Activated T-cell treated with anti-CD3 and anti-CD28 coated beads, Interleukin-2, amount 50 U/mL, for 72 hours (primary cell): ENCODE data around the gene DCP1A. TPM values are rescaled to one million over a fixed set of nuclear protein-coding genes. Genes with fewer than 3 reads are reported as not detected.

Experiments
- ATAC-seq, 2 donors: fragments of 150-1000 bp; cut with Tn5 transposase; replicated peaks in 1 of 2; 2 replicates each; pipeline ENCODE4 v1.10.0; 2021; ENCODE audit warnings: moderate library complexity in 2 of 2, mild to moderate bottlenecking in 1 of 2
- DNase-seq, 2 donors: peaks; one replicate each; pipeline ENCODE4 v3.0.0; 2021 to 2022; ENCODE audit warnings: mixed read lengths in 1 of 2
- H3K27ac Mint-ChIP-seq: one replicate; pipeline ENCODE4 v1.8.0; 2022; ENCODE audit warnings: mild to moderate bottlenecking, moderate library complexity, mixed read lengths
- H3K27me3 Mint-ChIP-seq: one replicate; pipeline ENCODE4 v1.8.0; 2022; ENCODE audit warnings: low read depth, mixed read lengths
- H3K36me3 Mint-ChIP-seq, 2 donors: one replicate each; pipeline ENCODE4 v1.8.0; 2022; ENCODE audit warnings: mixed read lengths in 2 of 2, mild to moderate bottlenecking in 1 of 2; ENCODE audit not compliant: insufficient read depth in 2 of 2
- H3K4me1 Mint-ChIP-seq: one replicate; pipeline ENCODE4 v1.8.0; 2022; ENCODE audit warnings: low read depth, mixed read lengths
- H3K4me3 Mint-ChIP-seq, 2 donors: one replicate each; pipeline ENCODE4 v1.8.0; 2022; ENCODE audit warnings: mild to moderate bottlenecking in 2 of 2, mixed read lengths in 2 of 2, moderate library complexity in 2 of 2
- H3K9me3 Mint-ChIP-seq, 2 donors: one replicate each; pipeline ENCODE4 v1.8.0; 2022; ENCODE audit warnings: mixed read lengths in 2 of 2
- total RNA-seq, 2 donors: library from RNA; stranded (reverse); gene quantifications; one replicate each; pipeline ENCODE4 v1.2.3, GENCODE V29; 2022

Gene DCP1A
- total RNA-seq, 2 donors from 2014 or later: 47.1 to 51.3 TPM

DNA sequence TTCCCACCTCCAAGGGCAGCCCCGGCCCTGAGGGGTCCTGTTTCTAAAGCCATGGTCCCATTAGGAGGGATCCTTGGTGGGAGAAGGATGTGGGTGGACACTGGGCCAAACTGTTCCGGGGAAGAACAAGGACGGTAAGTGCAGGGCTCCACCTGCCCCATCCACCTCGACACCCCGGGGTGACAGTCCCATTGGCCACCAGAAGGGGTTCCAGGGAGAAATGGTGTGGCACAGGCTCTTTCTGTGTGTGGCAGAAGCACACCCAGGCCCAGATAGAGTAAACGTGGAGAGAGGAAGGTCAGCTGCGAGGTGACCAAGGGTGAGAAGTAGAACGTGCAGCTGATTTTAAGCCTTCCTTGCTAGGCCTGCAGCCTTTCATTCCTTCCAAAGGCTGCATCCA lies 103.6 kb downstream of the DCP1A start:
- DNase-seq (no peak), ATAC-seq (no peak)
- Mint-ChIP-seq H3K27ac (no peak overlapping the region), H3K4me1 (peaks cover 15% of the 10 kb centered on the region), H3K4me3 (no peak overlapping the region), H3K27me3 (no peaks in the 10 kb centered on the region), H3K36me3 (no peaks in the 10 kb centered on the region), H3K9me3 (no peaks in the 10 kb centered on the region)

DNA sequence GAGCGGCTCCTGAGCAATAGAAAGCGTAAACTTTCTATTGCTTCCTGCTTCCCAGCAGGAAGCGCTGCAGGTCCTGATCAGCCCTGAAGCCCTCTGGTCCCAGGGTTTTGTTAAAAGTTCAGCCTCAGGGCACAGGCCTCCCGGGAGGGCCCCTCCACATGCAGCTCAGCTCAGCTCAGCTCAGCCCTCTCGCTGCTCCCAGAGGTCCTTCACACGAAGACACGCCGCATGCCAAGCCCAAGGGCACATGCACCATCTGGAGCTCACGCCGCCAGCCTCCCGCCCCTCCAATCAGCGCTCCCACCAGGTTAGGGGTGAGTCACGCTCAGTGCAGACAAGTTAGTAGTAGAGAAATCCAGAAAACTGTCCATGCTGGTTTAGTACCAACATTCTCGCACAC lies 104.2 kb downstream of the DCP1A start:
- peaks cover 0 to under 1% of the 10 kb centered on the region in 2 donors for H3K36me3 Mint-ChIP-seq
- DNase-seq: no peak
- peaks cover 12% of the 10 kb centered on the region for H3K4me1 Mint-ChIP-seq
- no peaks in the 10 kb centered on the region for H3K27me3 Mint-ChIP-seq
- H3K27ac Mint-ChIP-seq: no peak overlapping the region
- no peaks in the 10 kb centered on the region for H3K9me3 Mint-ChIP-seq
- ATAC-seq: no peak
- H3K4me3 Mint-ChIP-seq: no peak overlapping the region

DNA sequence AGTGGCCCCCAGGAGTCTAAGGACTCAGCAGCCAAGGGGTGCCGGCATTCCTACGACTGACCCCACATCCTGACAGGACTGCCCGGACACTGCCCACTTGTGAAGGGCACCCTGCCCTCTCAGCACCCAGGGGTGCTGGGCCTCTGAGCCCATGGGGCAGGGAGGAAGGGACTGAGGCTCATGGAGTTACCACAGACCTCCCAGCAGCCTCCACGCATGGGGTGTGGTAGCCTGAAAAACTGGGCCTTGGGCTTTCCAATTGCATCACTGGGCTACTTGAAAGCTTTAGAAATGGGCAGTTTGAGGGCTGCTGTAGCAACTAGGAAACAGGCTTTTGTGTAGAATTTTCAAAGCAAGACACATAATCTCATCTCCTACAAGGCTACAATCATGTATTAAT lies 104.7 kb downstream of the DCP1A start:
- no peak overlapping the region for H3K4me3 Mint-ChIP-seq
- no peak overlapping the region for H3K27ac Mint-ChIP-seq
- no peaks in the 10 kb centered on the region for H3K9me3 Mint-ChIP-seq
- peaks cover 7% of the 10 kb centered on the region for H3K4me1 Mint-ChIP-seq
- ATAC-seq: no peak
- no peaks in the 10 kb centered on the region for H3K27me3 Mint-ChIP-seq
- peaks cover 0 to 1% of the 10 kb centered on the region in 2 donors for H3K36me3 Mint-ChIP-seq
- DNase-seq: no peak

DNA sequence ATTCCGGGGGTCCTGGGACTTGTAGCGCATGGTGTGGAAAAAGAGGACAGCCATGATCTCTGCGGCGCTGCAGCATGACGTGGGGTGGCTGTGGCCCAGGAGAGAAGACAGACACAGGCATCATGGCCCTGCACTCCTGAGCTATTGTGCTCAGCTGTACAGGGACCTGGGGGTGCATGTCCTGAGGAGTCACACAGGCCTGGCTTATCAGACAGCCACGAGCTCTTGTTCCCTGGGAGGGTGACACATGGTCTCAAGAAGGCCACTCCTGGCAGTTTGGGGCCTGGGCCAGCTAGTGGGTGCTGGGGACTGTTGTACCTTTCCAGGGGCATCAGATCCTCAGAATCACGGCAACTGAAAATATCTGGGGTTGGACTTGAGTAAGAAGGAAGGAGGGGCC lies 105.2 kb downstream of the DCP1A start:
- Mint-ChIP-seq H3K9me3 (no peaks in the 10 kb centered on the region), H3K27me3 (no peaks in the 10 kb centered on the region), H3K27ac (peak overlapping the region; percentile 12), H3K4me3 (no peak overlapping the region), H3K36me3 (peaks cover 0 to 1% of the 10 kb centered on the region in 2 donors), H3K4me1 (peaks cover 5% of the 10 kb centered on the region)
- DNase-seq (no peak), ATAC-seq (no peak)

DNA sequence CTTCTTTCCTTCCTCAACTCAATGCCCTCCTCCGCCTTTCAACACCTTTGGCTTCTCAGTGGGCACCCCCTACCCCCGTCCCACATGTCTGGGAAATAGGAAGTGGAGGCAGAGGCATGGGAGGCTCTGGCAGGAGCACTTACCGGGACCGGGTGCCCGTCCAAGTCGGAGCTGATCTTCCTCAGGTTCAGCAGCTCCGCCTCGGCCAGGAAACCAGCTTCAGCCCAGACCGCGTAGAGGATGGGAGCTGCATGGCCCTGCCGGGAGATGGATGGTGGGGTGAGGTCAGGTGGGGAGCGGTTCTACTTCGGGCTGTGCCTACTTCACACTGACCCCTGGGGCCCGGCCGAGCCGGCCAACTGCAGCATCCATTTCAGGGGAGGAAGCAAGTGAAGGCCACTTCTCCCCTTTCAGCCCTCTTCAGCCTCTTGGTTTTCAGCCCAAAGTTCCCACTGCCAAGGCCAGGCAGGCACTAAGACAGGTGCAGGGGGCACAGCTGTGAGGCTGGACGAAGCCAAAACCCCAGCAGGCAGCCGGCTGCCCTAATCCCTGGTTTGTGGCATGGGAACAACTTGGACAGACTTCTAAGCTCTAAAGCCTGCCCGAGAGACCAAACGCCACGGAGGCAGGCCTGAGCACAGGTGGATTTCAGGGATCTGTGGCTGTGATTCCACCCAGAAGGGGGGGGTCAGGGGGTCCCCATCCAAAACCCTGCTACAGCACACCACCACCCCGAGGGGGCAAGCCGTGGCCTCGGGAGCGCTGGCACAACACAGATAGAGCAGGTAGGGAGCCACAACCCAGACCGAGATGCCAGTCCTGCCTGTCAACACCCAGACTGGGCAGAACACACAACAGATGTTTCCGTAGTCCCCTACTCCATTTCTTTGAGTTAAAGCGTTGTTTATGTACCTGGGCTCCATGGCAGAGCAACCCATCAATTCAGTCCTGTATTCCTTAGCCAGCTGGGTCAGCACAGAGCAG lies 106.1 kb downstream of the DCP1A start:
- H3K27ac Mint-ChIP-seq: no peak overlapping the region
- DNase-seq (no peak), ATAC-seq (no peak)
- peaks cover 0 to 1% of the 10 kb centered on the region in 2 donors for H3K36me3 Mint-ChIP-seq
- H3K9me3 Mint-ChIP-seq: no peaks in the 10 kb centered on the region
- no peaks in the 10 kb centered on the region for H3K27me3 Mint-ChIP-seq
- H3K4me1 Mint-ChIP-seq: peaks cover 4% of the 10 kb centered on the region
- H3K4me3 Mint-ChIP-seq: no peak overlapping the region

DNA sequence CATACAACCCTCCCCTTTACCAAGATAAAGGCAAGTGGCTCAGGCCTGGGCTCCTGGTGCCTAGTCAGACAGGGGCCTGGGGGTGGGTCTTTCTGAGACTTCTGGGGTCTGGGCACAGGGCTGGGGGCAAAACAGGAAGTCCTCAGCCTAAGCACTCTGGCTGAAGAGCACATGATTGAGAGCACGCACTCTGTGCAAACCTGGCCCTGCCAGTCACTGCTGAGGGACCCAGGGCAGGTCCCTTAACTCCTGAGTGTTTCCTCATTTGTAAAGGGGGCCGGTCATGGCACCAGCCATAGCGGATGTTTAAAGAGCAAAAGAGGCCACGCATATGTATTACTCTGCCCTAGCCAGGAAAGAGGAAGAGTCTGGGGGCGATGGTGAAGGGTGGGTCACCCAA lies 107.5 kb downstream of the DCP1A start:
- no peak overlapping the region for H3K4me3 Mint-ChIP-seq
- ATAC-seq: no peak
- no peak for DNase-seq
- H3K27me3 Mint-ChIP-seq: no peaks in the 10 kb centered on the region
- H3K36me3 Mint-ChIP-seq: peaks cover 2 to 5% of the 10 kb centered on the region in 2 donors
- H3K27ac Mint-ChIP-seq: no peak overlapping the region
- H3K9me3 Mint-ChIP-seq: no peaks in the 10 kb centered on the region
- no peaks in the 10 kb centered on the region for H3K4me1 Mint-ChIP-seq

DNA sequence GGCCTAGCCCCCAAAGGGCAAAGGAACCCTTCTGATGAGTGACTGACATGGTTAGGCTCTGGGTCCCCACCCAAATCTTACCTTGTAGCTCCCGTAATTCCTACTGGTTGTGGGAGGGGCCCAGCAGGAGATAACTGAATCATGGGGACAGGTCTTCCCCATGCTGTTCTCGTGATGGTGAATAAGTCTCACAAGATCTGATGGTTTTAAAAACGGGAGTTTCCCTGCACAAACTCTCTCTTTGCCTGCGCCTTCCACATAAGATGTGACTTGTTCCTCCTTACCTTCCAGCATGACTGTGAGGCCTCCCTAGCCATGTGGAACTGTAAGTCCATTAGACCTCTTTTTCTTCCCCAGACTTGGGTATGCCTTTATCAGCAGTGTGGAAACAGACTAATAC lies 108.5 kb downstream of the DCP1A start:
- no peak for ATAC-seq
- Mint-ChIP-seq H3K4me3 (no peak overlapping the region), H3K27me3 (no peaks in the 10 kb centered on the region), H3K4me1 (no peaks in the 10 kb centered on the region), H3K27ac (no peak overlapping the region), H3K9me3 (no peaks in the 10 kb centered on the region), H3K36me3 (peaks cover 3 to 5% of the 10 kb centered on the region in 2 donors)
- no peak for DNase-seq

DNA sequence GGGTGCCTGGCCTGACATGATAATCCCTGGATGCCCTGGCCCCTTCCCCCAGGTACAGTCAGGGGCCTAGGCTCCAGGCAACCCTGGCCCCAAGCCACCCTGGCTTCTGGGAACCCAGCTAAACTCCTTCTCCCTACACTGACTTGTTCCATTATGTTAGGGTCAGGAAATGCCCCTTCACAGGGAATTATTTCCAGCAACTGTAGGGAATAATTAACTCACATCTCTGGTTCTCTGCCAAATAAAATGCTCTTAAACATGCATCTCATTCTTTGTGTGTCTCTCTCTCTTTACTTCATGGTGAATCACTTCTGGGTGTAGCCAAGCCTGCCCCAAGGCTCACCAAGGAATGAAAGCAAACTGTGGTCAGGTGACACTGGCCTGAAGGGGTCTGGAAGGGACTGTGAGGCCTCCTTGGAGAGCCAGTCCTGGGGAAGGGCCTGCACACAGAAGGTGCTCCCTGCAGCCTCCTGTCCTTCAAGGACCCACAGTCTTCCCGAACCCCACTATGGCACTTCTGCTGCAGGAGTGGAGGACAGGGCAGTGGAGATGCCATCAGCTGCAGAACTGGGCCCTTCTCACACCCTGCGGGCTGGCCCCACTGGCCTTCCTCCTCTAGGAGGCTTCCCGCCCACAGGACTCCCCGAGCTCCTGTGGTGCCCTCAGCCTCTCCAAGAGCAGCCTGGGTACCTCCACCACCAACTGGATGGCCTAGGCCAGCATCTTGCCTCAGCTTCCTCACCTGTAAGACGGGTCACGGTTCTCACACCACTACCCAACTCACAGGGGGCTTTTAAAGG lies 109.1 kb downstream of the DCP1A start:
- H3K36me3 Mint-ChIP-seq: peaks cover 6 to 7% of the 10 kb centered on the region in 2 donors
- DNase-seq (no peak), ATAC-seq (no peak)
- no peaks in the 10 kb centered on the region for H3K27me3 Mint-ChIP-seq
- H3K27ac Mint-ChIP-seq: peak overlapping the region; percentile 48
- no peak overlapping the region for H3K4me3 Mint-ChIP-seq
- no peaks in the 10 kb centered on the region for H3K4me1 Mint-ChIP-seq
- no peaks in the 10 kb centered on the region for H3K9me3 Mint-ChIP-seq

DNA sequence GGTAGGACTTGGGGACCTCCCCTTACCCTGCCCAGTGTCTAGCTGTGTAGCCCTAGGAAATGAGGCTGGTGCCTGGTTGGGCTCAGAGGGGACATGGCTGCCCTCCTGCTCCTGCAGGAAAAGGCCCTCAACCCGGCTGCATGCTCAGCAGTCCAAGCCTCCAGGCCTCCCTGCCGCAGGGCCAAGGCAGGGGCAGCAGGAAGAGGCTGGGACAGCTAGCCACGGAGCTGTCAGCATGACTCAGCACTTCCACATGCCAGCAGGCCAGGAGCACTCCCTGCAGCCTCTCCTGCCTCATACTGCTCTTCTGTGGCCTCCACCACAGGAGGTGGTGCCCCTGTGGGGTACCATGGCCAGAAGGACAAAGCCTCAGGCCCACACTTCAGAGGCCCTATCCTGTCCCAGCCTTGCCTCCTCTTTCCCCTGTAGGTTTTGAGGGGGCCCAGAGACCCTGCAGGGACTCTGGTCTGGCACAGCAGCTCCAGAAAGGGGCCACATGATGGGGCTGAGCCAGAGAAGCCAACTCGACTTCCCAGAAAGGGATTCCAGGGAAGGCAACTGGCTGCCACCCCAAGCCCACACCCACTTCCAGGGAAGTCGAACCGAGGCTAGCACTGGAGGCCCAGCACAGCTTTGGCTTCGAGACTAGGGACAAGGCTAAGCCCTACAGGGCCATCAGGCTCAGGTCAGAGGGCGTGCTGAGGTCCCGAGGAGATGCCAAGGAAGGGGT lies 111.1 kb downstream of the DCP1A start:
- peak overlapping the region; percentile 4 for H3K27ac Mint-ChIP-seq
- H3K27me3 Mint-ChIP-seq: no peaks in the 10 kb centered on the region
- no peak overlapping the region for H3K4me3 Mint-ChIP-seq
- ATAC-seq (peak in 1 of 2 donors; percentile 23), DNase-seq (no peak)
- peaks cover 7 to 8% of the 10 kb centered on the region in 2 donors for H3K36me3 Mint-ChIP-seq
- no peaks in the 10 kb centered on the region for H3K9me3 Mint-ChIP-seq
- H3K4me1 Mint-ChIP-seq: no peaks in the 10 kb centered on the region

DNA sequence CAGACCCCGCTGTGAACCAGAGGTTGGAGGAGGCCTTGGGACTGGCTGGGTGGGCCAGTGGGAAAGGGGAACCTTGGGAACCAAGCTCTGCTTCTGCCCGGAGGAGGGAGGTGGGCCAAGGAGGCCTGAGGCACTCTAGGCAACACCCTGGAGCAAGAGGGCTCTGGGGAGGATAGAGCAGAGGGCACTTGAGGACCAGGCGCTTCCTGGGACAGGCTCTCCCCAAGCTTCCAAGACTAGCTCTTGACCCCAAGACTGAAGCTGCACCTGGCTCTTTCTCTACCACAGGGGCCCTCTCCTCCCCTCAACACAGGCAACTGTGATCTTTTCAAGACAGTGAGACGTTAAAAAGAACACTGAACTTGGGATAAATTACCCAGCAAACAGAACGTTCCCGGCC lies 111.8 kb downstream of the DCP1A start:
- no peaks in the 10 kb centered on the region for H3K4me1 Mint-ChIP-seq

DNA sequence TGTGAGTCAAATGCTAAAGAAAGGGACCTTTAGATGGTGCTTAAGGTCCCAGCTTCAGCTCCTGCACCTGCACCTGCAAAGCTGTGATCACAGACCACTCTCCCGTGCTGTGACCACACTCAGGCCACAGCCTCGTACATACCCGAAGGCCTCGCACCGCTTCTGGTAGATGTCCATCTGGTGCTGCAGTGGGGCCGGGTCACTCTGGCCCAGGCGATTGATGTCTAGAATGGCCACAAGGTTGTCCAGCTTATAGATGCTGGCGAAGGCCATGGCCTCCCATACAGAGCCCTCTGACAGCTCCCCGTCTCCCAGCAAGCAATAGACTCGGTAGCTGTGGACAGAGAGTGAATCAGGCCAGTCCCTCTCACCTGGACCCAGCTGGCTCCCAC lies 112.5 kb downstream of the DCP1A start:
- Mint-ChIP-seq H3K9me3 (no peaks in the 10 kb centered on the region), H3K27me3 (no peaks in the 10 kb centered on the region), H3K27ac (peak overlapping the region; percentile 10), H3K4me1 (no peaks in the 10 kb centered on the region), H3K4me3 (no peak overlapping the region), H3K36me3 (peaks cover 7 to 8% of the 10 kb centered on the region in 2 donors)
- DNase-seq (no peak), ATAC-seq (no peak)

More for the DNA sequence above, 111.8 kb downstream of the DCP1A start:
- H3K27ac Mint-ChIP-seq: peak overlapping the region; percentile 10
- H3K4me3 Mint-ChIP-seq: no peak overlapping the region
- DNase-seq: no peak
- ATAC-seq: no peak
- peaks cover 7 to 8% of the 10 kb centered on the region in 2 donors for H3K36me3 Mint-ChIP-seq
- no peaks in the 10 kb centered on the region for H3K27me3 Mint-ChIP-seq
- H3K9me3 Mint-ChIP-seq: no peaks in the 10 kb centered on the region

DNA sequence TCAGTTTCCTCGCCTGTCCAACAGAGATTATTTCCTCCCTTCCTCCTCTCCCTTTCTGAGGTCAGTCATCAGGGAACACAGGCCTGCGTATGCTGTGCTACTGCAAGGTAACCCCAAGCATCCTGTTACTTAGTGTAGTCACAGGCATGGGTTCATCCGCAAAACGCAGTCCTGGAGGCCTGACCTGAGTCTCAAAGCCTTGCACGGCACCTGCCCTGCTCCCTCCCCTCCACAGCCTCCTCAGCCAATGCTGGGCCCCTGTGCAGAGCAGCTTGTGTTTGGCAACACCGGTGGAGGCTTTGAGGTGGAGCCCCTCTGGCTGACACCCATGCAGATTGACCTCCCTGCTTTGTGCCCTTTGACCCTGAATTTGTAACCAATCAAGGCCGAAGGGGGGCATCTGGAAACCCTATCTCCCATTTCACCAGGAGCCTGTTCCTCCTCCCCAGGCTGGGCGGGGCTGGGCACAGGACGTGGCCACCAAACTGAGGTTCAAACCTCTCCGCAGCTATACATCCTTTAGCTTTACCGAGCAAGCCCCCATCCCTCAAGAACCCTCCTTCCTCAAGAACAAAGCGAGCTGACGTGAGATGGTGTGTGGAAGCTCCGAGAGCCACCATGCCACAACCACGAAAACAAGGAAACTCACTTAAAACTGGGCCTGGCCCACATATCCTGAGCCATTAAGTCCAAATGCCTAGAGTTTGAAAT lies 113.1 kb downstream of the DCP1A start:
- Mint-ChIP-seq H3K4me3 (no peak overlapping the region), H3K9me3 (no peaks in the 10 kb centered on the region), H3K27ac (no peak overlapping the region), H3K36me3 (peaks cover 7 to 8% of the 10 kb centered on the region in 2 donors), H3K4me1 (no peaks in the 10 kb centered on the region), H3K27me3 (no peaks in the 10 kb centered on the region)
- no peak for ATAC-seq
- no peak for DNase-seq
